ENCODE measurements around the gene KRT79. TPM values are rescaled to one million over a fixed set of nuclear protein-coding genes. Genes with fewer than 3 reads are reported as not detected.

The KRT79 gene
- total and polyA plus RNA-seq, 8 donors = 0.09 TPM; not detected in 7

DNA sequence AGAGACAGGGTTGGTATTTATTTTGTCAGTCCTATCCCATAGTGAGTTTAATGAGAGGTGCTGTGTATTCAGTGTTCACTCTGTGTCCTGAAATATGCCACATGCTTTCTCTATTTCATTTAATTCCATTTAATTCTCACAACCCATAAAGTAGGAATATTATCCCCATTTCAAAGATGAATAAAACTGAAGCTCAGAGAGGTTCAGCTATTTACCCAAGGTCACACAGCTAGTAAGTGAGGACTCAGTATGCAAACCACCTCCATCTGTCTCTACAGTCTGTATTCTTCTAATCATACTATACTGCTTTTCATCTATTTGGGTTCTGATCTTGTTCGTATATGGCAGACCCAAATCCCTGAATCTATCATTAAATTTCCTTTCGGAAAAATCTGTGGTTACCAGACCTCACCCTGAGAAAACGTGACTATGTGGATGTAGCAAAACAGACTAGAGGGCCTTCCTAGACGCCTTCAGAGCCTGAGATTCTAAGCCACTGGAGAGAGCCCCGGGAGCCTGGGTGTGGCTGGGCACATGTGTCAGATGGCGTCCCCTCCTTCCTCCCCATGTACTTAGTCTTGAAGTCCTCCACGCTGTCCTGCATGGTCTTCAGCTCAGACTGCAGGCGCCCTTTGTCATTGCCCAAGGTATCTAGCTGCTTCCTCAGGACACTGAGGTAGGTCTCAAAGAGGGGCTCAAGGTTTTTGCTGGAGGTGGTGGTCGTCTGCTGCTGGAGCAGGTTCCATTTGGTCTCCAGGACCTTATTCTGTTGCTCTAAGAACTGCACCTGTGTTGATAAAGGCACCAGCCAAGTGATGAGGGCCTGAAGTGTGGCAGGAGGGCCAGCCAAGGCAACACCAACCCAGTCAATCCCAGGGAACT is 22.7 kb downstream of the KRT79 start:
- no peak overlapping the region for H3K4me3 ChIP-seq
- H3K4me1 ChIP-seq = no peaks in the 10 kb centered on the region
- DNase-seq (no peak), ATAC-seq (no peak), FAIRE-seq (no peak)
- intact Hi-C loops (cut with DNase I) = no loop called here
- H3K27ac ChIP-seq = no peak overlapping the region
- WGBS, 2 donors = 75 to 79% methylated on average over 9 of the region's 9 CpGs
- TF ChIP-seq, protein P1, sequence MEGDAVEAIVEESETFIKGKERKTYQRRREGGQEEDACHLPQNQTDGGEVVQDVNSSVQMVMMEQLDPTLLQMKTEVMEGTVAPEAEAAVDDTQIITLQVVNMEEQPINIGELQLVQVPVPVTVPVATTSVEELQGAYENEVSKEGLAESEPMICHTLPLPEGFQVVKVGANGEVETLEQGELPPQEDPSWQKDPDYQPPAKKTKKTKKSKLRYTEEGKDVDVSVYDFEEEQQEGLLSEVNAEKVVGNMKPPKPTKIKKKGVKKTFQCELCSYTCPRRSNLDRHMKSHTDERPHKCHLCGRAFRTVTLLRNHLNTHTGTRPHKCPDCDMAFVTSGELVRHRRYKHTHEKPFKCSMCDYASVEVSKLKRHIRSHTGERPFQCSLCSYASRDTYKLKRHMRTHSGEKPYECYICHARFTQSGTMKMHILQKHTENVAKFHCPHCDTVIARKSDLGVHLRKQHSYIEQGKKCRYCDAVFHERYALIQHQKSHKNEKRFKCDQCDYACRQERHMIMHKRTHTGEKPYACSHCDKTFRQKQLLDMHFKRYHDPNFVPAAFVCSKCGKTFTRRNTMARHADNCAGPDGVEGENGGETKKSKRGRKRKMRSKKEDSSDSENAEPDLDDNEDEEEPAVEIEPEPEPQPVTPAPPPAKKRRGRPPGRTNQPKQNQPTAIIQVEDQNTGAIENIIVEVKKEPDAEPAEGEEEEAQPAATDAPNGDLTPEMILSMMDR (IDR thresholded peaks at IDR 0.05) = no peak
- H3K27me3 ChIP-seq = no peaks in the 10 kb centered on the region
- no peaks in the 10 kb centered on the region for H3K9me3 ChIP-seq
- no peaks in the 10 kb centered on the region for H3K36me3 ChIP-seq

DNA sequence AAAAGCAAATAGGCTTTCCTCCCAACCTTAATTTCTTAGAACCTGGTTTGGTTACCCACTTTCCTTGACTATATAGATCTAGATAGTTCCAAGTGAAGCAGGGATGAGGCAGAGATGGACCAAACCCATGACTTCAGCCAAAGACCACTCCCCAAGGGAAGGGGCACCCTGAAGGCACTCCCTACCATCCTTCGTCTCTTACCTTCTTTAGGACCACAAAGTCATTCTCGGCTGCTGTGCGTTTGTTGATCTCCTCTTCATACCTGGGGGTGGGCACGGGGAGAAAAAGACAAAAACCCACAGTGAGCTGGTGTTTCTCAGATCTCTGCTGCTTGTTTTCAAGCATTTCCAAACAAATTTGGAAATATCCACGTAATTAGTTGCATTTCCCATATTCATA is 23.6 kb downstream of the KRT79 start:
- no peaks in the 10 kb centered on the region for H3K36me3 ChIP-seq
- intact Hi-C loops (cut with DNase I) = no loop called here
- ATAC-seq (no peak), FAIRE-seq (no peak), DNase-seq (no peak)
- no peaks in the 10 kb centered on the region for H3K9me3 ChIP-seq
- TF ChIP-seq, protein P1 (IDR thresholded peaks at IDR 0.05) = no peak
- no peaks in the 10 kb centered on the region for H3K4me1 ChIP-seq
- H3K27ac ChIP-seq = no peak overlapping the region
- 55 to 73% methylated on average over 5 of the region's 5 CpGs for WGBS, 2 donors
- H3K4me3 ChIP-seq = no peak overlapping the region
- H3K27me3 ChIP-seq = no peaks in the 10 kb centered on the region

DNA sequence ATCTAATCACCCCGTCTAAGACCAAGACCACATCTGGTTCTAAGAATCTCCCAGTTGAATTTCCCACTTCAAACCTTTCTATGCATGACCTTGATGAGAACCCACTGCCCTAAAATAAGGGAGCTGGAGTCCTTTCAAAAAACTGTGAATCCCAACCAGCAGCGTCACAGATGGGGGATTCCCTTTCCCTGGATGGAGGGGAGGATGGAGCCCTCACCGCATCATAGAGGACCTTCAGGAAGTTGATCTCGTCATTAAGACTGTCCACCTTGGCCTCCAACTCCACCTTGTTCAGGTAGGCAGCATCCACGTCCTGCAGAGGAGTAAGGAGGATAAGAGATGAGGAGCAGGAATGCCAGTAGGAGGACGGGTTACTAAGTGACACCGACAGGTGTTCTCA is 24.9 kb downstream of the KRT79 start:
- H3K27ac ChIP-seq = no peak overlapping the region
- H3K4me1 ChIP-seq = no peaks in the 10 kb centered on the region
- no peaks in the 10 kb centered on the region for H3K36me3 ChIP-seq
- no peaks in the 10 kb centered on the region for H3K9me3 ChIP-seq
- no peaks in the 10 kb centered on the region for H3K27me3 ChIP-seq
- TF ChIP-seq, protein P1 (IDR thresholded peaks at IDR 0.05) = no peak
- intact Hi-C loops (cut with DNase I) = no loop called here
- FAIRE-seq (no peak), DNase-seq (no peak), ATAC-seq (no peak)
- WGBS, 2 donors = 63 to 78% methylated on average over 7 of the region's 7 CpGs
- no peak overlapping the region for H3K4me3 ChIP-seq

DNA sequence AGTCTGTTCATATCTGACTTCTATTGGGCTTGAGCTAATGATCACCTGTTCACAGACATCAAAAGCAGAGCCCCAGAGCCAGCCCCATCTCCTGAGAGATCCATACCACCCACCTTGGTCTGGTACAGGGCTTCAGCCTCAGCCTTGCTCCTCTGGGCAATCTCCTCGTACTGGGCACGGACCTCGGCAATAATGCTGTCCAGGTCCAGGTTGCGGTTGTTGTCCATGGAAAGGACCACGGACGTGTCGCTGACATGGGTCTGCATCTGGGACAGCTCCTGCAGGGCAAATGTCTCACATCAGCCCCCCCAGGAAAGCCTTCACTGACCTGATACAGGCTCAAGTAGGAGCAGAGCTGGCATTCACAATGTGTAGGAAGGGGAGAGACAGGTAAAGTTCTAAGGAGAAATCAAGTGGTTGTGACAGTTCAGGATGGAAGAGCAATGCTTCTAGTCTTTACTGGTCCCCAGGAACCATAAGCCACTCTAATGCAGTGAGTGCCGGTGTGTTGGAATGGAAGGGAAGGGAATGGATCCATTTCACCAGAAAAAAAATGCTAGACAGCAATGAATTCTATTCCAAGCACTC is 25.4 kb downstream of the KRT79 start:
- Histone ChIP-seq H3K4me3 (no peak overlapping the region), H3K27ac (no peak overlapping the region), H3K9me3 (no peaks in the 10 kb centered on the region), H3K4me1 (no peaks in the 10 kb centered on the region), H3K27me3 (no peaks in the 10 kb centered on the region), H3K36me3 (no peaks in the 10 kb centered on the region)
- intact Hi-C loops (cut with DNase I) = no loop called here
- whole genome bisulfite sequencing, 2 donors = 78 to 91% methylated on average over 8 of the region's 8 CpGs
- ATAC-seq = no peak
- no peak for FAIRE-seq
- TF ChIP-seq, protein P1 (IDR thresholded peaks at IDR 0.05) = no peak
- DNase-seq = no peak

Measured in pancreas (tissue), 10 donors.